OCI-LY1 (cell line): ENCODE results near the gene CSTF2.

Source experiments
- H2AFZ ChIP-seq: fragments of 200-600 bp; sonication (generic), shearing (Covaris generic); 2 replicates; pipeline ENCODE4 v1.6.0; 2014; ENCODE audit warnings: antibody characterized with exemption, mild to moderate bottlenecking, low read length
- H3F3A ChIP-seq: fragments of 200-600 bp; sonication (generic), shearing (Covaris generic); 2 replicates; pipeline ENCODE4 v1.6.0; 2014; ENCODE audit warnings: mild to moderate bottlenecking, antibody characterized with exemption, low read length, moderate library complexity; ENCODE audit not compliant: insufficient read depth
- H3K27ac ChIP-seq: fragments of 200-600 bp; sonication (generic); 2 replicates; pipeline ENCODE4 v1.5.1; 2014; ENCODE audit warnings: low read length, mixed run types, mild to moderate bottlenecking, low read depth; ENCODE audit not compliant: poor library complexity, severe bottlenecking
- H3K27me3 ChIP-seq: fragments of 200-600 bp; sonication (generic); 2 replicates; pipeline ENCODE4 v1.6.0; 2014; ENCODE audit warnings: antibody characterized with exemption, mild to moderate bottlenecking, low read length, moderate library complexity; ENCODE audit not compliant: insufficient read depth
- H3K36me3 ChIP-seq: fragments of 200-600 bp; sonication (generic); 2 replicates; pipeline ENCODE4 v1.6.1; 2014; ENCODE audit warnings: mild to moderate bottlenecking, antibody characterized with exemption, low read length, moderate library complexity, mixed read lengths; ENCODE audit not compliant: insufficient read depth
- H3K4me1 ChIP-seq: fragments of 200-600 bp; sonication (generic); 2 replicates; pipeline ENCODE4 v1.5.1; 2014; ENCODE audit warnings: mild to moderate bottlenecking, low read length, moderate library complexity; ENCODE audit not compliant: insufficient read depth, severe bottlenecking
- H3K4me2 ChIP-seq: fragments of 200-600 bp; sonication (generic), shearing (Covaris generic); 2 replicates; pipeline ENCODE4 v1.6.1; 2014; ENCODE audit warnings: low read length
- H3K4me3 ChIP-seq: fragments of 200-600 bp; sonication (generic); 2 replicates; pipeline ENCODE4 v1.5.1; 2014; ENCODE audit warnings: low read length, low read depth, mild to moderate bottlenecking, mixed read lengths; ENCODE audit not compliant: poor library complexity, severe bottlenecking
- H3K79me2 ChIP-seq: fragments of 200-600 bp; shearing (Covaris generic); 2 replicates; pipeline ENCODE4 v1.6.1; 2016; ENCODE audit warnings: mixed run types, low read length, mixed read lengths; ENCODE audit not compliant: insufficient read depth
- H3K9ac ChIP-seq: fragments of 200-600 bp; sonication (generic), shearing (Covaris generic); 2 replicates; pipeline ENCODE4 v1.6.1; 2014; ENCODE audit warnings: mild to moderate bottlenecking, low read length, mixed read lengths
- H3K9me2 ChIP-seq: fragments of 200-600 bp; sonication (generic), shearing (Covaris generic); 2 replicates; pipeline ENCODE4 v1.6.1; 2014; ENCODE audit warnings: low read depth, mild to moderate bottlenecking, low read length, mixed read lengths
- H3K9me3 ChIP-seq: fragments of 200-600 bp; shearing (Covaris generic); 2 replicates; pipeline ENCODE4 v1.6.1; 2014; ENCODE audit warnings: low read length, mixed read lengths
- H4K20me1 ChIP-seq: fragments of 200-600 bp; sonication (generic), shearing (Covaris generic); 2 replicates; pipeline ENCODE4 v1.6.0; 2016; ENCODE audit warnings: mild to moderate bottlenecking, low read length; ENCODE audit not compliant: insufficient read depth
- EZH2 ChIP-seq: fragments of 200-600 bp; sonication (generic), shearing (Covaris generic); IDR thresholded peaks from 2 replicates; pipeline ENCODE4 v1.8.0; 2017; ENCODE audit warnings: borderline replicate concordance, mixed run types, mild to moderate bottlenecking, antibody characterized with exemption, low read length, moderate library complexity, mixed read lengths
- TF ChIP-seq, protein P1 (sequence below): fragments of 200-600 bp; sonication (generic), shearing (Covaris generic); IDR thresholded peaks from 2 replicates; pipeline ENCODE4 v1.5.1; 2017; ENCODE audit warnings: mild to moderate bottlenecking, antibody characterized with exemption, low read length, moderate library complexity, mixed read lengths

CSTF2 gene

GRCh38 chrX:100883654-100884053 is 63.5 kb downstream of the CSTF2 start:
- H4K20me1 ChIP-seq: no peaks in the 10 kb centered on the region
- H3F3A ChIP-seq: no peaks in the 10 kb centered on the region
- H2AFZ ChIP-seq: no peak overlapping the region
- no peaks in the 10 kb centered on the region for H3K9me3 ChIP-seq
- no peak for TF ChIP-seq EZH2
- TF ChIP-seq, protein P1, sequence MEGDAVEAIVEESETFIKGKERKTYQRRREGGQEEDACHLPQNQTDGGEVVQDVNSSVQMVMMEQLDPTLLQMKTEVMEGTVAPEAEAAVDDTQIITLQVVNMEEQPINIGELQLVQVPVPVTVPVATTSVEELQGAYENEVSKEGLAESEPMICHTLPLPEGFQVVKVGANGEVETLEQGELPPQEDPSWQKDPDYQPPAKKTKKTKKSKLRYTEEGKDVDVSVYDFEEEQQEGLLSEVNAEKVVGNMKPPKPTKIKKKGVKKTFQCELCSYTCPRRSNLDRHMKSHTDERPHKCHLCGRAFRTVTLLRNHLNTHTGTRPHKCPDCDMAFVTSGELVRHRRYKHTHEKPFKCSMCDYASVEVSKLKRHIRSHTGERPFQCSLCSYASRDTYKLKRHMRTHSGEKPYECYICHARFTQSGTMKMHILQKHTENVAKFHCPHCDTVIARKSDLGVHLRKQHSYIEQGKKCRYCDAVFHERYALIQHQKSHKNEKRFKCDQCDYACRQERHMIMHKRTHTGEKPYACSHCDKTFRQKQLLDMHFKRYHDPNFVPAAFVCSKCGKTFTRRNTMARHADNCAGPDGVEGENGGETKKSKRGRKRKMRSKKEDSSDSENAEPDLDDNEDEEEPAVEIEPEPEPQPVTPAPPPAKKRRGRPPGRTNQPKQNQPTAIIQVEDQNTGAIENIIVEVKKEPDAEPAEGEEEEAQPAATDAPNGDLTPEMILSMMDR: no peak
- peak overlapping the region; percentile 42; the same call in 1 of the 2 replicates for H3K4me2 ChIP-seq
- H3K27ac ChIP-seq: no peak overlapping the region
- no peaks in the 10 kb centered on the region for H3K79me2 ChIP-seq
- H3K4me3 ChIP-seq: no peak overlapping the region
- H3K27me3 ChIP-seq: no peaks in the 10 kb centered on the region
- H3K4me1 ChIP-seq: peaks cover 12% of the 10 kb centered on the region
- no peaks in the 10 kb centered on the region for H3K9me2 ChIP-seq
- no peak overlapping the region for H3K9ac ChIP-seq
- H3K36me3 ChIP-seq: no peaks in the 10 kb centered on the region
